Jurkat, Clone E6-1 (cell line): ENCODE results near the gene EEPD1.

Source experiments
- DNase-seq: peaks from one replicate; pipeline ENCODE4 v3.0.0-alpha.2; 2011; ENCODE audit warnings: low read depth, low spot score
- H3K4me3 ChIP-seq: 2 replicates; pipeline ENCODE4 v1.5.1; 2011; ENCODE audit warnings: mild to moderate bottlenecking, low read length, control low read depth, moderate library complexity

The EEPD1 gene

DNA sequence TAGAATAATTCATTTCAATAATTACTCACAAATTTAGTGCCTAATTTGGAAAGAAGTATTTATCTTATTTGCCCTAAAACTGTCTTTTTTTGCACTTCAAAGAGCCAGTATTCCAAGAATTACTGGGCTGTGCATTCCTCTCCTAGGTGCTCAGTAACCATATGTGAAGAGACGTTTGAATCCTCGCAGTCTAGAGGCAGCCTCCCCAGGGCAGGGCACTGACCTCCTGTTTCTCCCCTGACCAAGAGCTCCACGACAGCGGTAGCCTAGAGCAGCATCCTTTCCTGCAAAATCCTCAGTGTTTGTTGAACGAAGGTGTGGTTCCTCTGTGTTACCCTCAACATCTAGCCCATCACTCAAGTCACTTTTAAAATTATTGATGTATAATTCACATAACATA is 113.1 kb downstream of the EEPD1 start:
- no peak overlapping the region for H3K4me3 ChIP-seq
- no peak for DNase-seq

DNA sequence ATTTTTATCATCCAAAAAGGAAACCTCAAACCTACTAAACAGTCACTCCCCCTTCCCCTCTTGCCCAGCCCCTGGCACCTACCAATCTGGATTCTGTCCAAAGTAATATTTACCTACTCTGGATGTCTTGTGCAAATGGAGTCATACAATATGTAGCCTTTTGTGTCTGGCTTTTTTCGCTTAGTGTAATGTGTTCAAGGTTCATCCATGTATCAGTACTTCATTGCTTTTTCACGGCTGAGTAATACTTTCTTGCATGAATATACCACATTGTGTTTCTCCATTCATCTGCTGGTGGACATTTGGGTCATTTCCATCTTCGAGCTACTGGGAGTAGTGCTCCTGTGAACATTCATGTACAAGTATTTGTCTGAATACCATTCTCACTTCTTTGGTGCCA is 113.6 kb downstream of the EEPD1 start:
- no peak for DNase-seq
- no peak overlapping the region for H3K4me3 ChIP-seq

DNA sequence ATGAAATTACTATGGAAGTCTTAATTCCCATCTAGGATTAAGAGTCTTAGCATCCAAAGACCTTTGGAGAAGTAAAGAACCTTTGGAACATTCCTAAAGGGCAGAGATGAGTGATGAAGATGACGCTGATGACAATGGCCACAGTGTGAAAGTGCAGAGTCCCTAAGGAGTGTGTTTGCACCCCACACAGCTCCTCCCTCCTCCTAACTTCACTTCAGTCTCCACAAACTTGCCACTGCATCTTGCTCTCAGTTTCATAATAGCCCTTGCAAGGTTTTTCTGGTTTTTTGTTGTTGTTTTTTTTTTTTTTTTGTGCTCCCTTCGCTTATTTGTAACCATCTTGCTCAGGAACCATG is 119.1 kb downstream of the EEPD1 start:
- DNase-seq: no peak
- no peak overlapping the region for H3K4me3 ChIP-seq

DNA sequence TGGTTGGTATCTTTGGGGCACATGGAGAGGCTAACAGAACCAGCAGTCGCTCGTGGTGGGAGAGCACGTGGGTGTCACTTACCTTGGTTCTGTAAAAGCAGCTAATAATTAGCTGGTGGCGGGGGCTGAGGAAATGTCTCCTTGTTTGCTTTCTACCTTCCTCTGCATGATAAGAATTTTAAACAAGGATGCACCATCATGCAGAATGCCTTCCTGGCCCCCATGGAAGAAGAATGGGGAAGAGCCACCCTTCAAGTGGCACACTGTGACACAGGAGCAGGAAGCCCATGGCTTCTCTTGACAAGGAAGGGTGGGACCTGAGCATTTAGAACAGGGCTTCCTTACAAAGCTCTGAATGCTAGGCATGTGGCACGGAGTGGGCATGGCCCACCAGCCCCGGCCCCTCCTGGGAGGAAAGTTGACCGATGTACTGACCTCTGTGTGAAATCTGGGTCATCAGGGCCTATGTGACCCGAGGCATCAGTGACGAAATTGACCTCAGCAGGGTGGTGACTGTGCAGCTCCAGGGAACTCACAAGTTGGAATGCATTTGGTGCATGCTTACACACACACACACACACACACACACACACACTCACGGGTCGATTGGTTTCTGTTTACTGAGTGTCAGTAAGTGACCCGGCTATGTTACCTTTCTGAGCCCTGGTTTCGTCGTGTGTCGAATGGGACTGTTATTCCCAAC is 119.7 kb downstream of the EEPD1 start:
- no peak overlapping the region for H3K4me3 ChIP-seq
- no peak for DNase-seq

DNA sequence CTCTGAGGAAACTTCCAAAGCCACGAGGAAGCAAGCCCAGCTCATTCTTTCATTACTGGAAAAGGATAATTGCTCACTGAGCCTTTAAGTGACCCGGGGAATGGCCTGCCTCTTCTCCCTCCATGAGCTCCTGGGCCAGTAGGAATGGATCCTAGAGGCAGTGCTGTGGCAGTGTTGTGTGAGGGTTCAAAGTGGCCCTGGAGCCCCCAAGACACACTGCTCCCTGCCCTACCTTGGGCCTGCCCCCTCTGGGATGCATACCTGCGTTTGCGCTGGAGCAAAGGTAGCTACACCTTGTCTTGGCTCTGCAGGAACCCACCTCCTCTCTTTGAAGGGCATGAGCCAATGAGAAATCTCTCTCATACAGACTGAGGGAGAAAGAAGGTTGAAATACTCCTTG is 120.8 kb downstream of the EEPD1 start:
- no peak overlapping the region for H3K4me3 ChIP-seq
- DNase-seq: no peak

DNA sequence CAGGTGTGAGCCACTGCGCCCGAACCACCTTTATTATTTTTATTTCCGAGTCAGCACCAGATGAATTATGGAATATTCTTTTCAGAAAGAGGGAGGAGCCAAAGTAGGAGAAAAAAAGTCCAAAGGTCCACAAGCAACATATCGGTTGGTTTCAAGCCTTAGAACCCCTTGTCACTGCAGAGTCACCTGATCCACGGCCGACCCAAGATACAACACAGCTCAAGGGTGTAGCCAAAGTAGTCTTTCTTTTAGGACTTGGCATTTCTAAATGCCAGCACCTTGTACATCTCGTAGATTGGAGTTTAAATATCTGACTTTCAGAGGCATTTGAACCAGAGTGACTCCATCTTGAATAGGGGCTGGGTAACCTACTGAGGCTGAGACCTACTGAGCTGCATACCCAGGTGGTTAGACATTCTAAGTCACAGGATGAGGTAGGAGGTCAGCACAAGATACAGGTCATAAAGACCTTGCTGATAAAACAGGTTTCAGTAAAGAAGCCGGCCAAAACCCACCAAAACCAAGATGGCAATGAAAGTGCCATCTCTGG is 122.8 kb downstream of the EEPD1 start:
- no peak overlapping the region for H3K4me3 ChIP-seq
- DNase-seq: no peak

DNA sequence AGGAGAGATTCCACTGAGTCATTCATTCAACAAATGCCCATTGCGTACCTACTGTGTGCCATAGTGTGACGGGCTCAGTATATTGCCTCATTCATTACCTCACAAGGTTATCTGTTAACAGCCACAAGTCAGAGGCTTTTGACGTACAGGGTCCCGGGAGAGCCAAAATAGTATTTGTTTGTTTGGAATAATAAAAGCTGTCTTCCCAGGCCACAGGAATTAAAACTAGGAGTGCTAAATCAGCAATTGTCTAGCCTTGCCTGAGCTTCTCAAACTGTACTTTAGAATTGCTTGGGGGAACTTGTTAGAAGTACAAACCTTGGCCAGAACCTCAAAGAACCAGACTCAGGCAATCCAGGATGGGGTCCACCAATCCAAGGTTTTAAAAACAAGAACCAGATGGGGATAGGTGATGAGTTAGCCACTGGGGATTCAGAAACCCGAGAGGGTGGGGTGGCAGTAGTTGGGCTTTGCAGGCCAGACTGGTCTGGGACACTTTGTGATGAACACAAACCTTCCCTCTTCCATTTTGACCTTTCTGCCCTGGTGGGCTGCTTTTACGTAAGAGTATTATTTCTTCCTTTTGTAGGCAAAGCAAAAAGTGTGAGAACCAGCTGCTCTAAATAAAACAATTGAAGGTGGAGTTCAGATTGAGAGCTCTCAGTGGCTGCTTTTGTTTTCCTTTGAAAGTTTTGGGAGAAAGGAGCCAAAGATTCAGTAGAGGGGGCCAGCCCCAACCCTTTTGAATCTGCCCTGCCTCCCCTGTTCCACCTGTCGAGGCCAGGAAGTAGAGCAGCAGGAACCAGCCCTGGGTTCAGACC is 123.6 kb downstream of the EEPD1 start:
- no peak for DNase-seq
- no peak overlapping the region for H3K4me3 ChIP-seq

DNA sequence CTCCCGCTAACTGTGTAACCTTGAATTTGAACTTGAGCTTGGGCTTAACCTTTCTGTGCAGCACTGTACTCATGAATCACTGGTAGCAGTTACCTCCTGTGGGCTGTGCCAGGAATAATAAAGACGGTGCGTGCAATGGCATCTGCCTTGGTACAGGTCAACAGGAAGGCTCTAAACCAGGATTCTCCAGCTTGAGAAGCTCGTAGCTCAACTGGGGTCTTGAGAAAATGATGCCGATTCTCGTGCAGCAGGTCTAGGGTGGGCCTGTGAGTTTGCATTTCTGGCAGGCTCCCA is 124.1 kb downstream of the EEPD1 start:
- DNase-seq: no peak
- no peak overlapping the region for H3K4me3 ChIP-seq

DNA sequence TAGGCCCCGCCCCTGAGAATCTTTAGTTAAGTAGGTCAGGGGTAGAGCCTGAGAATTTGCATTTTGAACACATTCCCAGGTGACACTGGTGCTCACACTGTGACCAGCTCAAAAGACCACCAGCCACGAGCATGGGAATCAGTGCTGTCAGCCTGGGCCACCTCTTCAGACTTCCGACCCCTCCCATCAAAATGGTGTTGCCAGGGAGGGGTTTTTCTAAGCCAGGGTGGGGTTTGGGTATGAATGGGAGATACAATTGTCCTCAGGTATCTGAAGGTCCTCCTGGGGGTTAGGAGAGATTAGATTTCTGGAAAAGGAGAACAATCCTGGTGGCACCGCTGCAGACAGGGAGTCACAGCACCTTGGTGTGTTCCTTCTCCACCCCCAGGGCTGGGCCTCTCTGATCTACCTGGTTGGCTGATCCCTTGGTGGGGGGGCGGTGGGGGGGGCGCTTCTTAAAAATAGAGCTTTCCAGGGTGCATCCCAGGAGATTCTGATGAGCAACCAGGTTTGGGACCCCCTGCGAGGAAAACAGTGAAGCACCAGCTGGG is 125.1 kb downstream of the EEPD1 start:
- H3K4me3 ChIP-seq: no peak overlapping the region
- DNase-seq: no peak

DNA sequence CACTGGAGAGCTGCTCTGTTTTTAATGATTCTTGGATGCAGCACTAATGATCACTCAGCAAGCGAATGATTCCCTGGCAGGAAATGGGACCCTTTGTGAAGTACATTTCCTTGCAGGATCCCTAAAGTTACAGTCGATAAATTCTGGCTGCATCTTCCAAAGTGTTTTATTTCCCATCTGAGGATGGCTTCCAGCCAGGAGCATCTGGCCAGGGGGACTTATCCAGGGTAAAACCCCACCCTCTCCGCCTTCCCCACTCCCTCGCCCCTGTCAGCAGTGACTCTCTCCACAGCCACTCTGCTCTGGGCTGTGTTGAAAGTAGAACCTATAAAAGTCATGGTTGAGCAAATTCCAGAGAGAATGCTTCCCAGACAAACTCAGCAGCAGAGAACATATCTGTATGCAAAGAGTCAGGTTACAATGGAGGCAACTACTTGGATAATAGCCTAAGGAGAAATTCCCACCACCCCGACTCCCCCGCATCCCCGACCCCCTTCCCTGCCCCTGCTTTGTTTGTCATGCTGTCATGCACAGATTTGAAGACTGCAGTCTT is 125.6 kb downstream of the EEPD1 start:
- no peak overlapping the region for H3K4me3 ChIP-seq
- DNase-seq: no peak

DNA sequence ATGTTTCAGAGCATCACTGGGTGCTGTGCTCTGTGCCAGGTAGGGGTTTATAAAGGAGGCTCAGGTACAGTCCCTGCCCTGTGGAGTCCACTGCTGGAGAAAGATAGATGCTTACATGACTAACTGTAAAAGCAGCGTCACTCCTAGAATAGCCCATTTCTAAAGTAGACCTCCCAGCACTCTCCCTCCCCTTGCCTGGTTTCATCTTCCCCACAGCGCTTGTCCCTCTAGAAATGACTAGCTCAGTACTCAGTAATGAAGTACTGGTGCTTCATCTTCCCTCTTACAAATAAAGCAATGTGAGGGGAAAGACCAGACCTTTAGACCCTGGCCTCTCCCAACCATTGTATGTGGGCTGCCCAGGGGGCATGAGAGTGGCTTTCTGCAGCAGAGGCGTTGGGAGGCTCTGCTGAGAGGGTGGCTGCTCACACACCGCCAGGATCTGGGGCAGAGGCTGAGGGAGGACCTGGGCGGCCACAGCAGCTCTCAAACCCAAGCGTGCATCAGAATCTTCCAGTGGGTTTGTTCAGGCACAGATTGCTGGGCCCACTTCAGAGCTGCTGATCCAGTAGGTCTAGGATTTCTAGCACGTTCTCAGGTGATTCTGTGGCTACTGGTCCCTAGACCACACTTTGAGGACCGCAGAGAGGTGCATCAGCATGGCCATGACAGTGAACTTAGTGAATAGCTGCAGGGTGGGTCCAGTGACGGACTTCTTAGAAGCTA is 126.3 kb downstream of the EEPD1 start:
- no peak for DNase-seq
- no peak overlapping the region for H3K4me3 ChIP-seq

DNA sequence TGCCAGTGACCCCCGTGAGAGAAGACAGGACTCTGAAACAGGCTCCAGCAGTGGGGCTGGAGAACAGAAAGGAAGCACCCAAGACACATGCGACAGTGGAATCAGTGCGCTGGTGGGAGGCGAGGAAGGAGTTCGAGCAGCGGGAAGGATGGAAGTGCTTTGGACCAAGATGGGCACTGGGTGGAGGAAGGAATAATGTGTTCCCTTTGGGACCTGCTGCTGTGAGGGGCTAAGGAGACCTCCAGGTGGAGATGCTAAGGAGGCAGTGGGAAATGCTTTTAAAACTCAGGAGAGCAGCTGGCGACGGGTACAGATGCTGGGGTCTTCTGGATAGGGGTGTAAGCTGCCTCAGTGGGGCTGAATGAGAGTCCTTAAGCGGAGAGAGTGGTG is 126.9 kb downstream of the EEPD1 start:
- no peak for DNase-seq
- H3K4me3 ChIP-seq: no peak overlapping the region

DNA sequence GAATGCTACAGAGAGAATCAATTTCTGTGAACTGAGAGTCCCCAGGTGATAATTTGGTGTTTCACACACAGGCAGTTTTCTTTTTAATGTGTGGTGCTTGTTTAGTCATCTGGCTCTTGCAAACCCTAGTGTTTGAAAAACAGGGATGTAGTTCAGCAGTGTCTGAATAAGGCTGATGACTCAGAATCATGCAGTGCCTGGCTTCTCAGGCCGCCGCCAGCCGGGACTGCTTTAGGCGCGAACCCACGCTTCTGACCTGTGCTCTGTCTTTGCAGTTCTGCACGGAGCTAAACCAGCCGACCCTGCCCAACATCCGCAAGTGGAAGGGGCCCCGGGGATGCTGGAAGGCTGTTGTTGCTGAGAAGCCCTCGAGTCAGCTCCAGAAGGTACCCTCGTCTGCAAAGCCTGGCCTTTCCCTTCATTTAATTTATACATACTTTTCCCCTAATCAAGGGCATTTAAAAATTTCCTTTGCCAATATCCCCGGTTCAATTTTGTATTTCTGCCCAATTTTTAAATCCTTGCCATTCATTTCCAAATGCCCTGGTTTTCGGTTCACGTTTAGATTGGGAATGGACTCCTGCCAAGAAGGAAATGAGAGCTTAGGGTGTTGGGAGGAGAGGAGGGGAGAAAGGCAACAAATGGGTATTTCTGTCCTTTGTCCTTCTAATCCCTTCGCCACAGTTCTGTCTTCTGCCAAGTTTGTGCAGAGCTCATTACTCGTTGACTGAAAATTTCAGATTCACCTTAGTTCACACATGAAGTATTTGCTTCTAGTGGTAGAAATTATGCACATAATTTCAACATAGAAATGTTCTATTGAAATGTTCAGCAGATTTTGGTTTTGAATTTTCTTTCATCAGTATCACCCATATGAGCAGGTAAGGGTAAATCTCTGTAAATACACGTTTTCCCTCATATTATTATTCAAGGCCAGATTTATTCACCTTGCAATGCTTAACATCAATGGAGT is 128.1 kb downstream of the EEPD1 start:
- H3K4me3 ChIP-seq: no peak overlapping the region
- no peak for DNase-seq

DNA sequence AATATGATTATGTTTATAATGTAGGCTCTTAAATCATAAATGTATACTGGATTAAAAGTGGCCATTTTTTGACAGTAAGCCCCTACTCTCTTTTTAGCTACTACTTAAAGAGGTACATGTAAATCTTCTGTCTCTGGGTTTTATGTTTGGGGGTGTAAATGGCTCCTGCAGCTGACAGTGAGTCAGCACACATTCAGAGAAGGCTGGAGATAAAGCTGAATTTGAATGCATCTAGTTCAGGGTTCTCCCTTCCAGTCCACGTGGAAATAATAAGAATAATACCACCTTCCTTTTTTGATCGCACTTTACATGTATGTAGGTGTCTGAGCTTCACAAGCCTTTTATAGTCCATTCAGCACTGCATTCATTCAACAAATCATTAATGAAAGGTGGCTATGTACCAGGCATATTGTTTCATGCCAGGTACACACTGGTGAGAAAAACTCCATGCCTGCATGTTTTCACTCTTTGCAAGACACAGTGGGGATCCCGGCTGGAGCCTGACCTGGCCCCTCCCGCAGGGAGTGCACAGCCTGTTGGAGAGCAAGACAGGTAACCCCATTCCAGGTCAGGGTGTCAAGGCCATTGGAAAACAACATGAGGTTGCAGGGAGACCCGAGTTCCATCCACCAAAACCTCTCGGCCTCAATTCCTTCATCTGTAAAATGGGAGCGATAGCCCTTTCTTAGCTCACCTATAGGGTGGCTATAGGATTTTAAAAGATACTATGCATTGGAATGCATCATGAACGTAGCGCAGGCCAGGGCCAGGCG is 129.1 kb downstream of the EEPD1 start:
- no peak overlapping the region for H3K4me3 ChIP-seq
- DNase-seq: no peak

DNA sequence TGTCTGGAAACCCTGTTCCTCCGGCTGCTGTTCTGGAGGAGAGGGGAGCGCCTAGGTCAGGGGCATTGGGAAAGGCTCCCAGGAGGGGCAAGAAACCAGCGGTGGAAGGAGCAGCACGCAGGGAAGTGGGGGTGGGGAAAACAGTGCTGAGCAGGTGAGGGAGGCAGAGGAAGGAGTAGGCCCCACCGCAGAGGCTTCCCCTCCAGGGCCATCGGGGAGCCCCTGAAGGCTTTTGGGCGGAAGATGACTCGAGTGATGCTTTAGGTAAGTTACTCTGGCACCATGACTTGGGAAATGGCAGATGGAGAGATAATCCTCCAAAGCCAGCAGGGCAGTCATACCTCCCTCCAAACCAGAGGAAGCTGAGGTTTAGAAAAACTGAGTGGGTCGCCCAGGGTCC is 130.1 kb downstream of the EEPD1 start:
- H3K4me3 ChIP-seq: no peak overlapping the region
- DNase-seq: no peak

DNA sequence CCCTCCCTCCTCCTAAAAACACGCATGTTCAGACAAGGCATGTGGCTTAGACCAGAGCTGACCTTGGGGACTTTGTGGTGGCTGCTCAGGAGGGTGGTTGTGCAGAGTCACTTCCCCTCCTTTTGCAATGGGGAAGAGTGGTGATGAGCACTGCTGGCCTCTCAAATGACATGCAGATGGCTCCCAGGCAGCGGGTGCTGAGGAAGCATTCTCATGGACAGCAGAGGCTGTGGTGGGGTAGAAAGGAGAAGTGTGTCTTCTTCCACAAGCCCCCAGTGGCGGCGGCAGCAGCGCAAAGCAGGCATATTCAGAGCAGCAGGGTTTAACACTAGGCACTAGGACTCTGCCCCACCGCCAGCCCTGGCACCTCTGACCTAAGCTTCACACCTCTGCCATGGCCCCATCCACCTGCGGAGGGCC is 130.7 kb downstream of the EEPD1 start:
- DNase-seq: no peak

DNA sequence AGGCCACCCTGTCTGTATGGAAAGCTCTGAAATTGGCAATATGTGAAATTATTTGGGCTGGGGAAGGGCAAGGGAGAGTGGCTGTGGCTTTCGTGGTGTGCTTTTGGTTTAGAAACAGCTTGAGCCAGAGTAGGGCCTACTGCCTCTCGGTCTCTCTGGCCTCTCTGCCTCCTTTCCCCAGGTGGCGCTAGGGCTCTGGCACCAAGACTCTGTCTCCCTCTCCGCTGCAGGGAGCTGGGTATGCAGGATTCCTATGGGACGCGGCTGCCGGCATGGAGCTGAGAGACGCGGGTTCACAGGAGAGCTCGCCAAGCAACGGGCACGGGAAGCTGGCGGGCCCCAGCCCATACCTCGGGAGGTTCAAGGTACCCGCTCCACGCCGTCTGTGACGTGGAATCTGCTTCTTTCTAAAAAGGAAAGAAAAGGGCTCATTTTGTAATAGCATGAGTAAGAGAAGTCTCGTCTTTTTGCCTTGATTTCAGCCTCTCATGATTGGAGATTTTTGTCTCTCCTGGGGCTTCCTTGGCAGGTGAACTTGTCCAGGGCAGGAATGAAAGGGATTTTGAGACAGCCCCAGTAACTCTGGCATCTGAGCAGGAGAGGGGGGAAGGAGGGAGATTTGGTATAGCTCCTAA is 131.5 kb downstream of the EEPD1 start:
- no peak overlapping the region for H3K4me3 ChIP-seq
- no peak for DNase-seq

More for the DNA sequence above, 130.7 kb downstream of the EEPD1 start:
- no peak overlapping the region for H3K4me3 ChIP-seq
